ENCODE data around the gene ZNF71. TPM values are rescaled to one million over a fixed set of nuclear protein-coding genes. Genes with fewer than 3 reads are reported as not detected.

ZNF71 gene
- polyA plus RNA-seq, 1 donor (not counting 4 experiments of a cell fraction or from before 2014, with no cell fraction given): 4.8 TPM

DNA sequence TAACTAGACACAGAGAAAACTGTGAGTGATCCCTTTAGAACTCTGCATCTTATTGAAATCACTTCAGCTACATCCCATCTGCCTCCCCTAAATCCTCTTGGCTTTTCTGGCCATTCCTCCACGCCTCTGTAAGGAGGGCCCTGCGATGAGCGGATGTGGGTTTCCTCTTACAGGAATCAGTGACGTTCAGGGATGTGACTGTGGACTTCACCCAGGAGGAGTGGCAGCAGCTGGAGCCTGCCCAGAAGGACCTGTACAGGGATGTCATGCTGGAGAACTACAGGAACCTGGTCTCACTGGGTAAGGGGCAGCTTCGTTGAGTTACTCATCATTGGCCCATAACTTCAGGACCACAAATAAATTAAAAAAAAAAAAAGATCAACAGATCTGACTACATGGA, 18.5 kb downstream of the ZNF71 start:
- no peaks in the 10 kb centered on the region for H4K20me1 ChIP-seq (ENCODE audit: control insufficient read depth, extremely low read depth, insufficient read depth, low read length)
- no peak overlapping the region for H3K9ac ChIP-seq (ENCODE audit: control insufficient read depth, extremely low read depth, insufficient read depth, low read length)
- no peak for TF ChIP-seq EZH2 (IDR thresholded peaks at IDR 0.05; ENCODE audit: low read length)
- TF ChIP-seq, protein P1, sequence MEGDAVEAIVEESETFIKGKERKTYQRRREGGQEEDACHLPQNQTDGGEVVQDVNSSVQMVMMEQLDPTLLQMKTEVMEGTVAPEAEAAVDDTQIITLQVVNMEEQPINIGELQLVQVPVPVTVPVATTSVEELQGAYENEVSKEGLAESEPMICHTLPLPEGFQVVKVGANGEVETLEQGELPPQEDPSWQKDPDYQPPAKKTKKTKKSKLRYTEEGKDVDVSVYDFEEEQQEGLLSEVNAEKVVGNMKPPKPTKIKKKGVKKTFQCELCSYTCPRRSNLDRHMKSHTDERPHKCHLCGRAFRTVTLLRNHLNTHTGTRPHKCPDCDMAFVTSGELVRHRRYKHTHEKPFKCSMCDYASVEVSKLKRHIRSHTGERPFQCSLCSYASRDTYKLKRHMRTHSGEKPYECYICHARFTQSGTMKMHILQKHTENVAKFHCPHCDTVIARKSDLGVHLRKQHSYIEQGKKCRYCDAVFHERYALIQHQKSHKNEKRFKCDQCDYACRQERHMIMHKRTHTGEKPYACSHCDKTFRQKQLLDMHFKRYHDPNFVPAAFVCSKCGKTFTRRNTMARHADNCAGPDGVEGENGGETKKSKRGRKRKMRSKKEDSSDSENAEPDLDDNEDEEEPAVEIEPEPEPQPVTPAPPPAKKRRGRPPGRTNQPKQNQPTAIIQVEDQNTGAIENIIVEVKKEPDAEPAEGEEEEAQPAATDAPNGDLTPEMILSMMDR (optimal IDR thresholded peaks at IDR 0.05 in 1 of 3, IDR thresholded peaks at IDR 0.05 in 1 of 3, conservative IDR thresholded peaks at IDR 0.05 in 1 of 3; ENCODE audit: extremely low read depth in 1 of 3, insufficient read depth in 2 of 3, low read length in 3 of 3): no peak
- H3K4me3 ChIP-seq (ENCODE audit: control insufficient read depth in 2 of 3, extremely low read depth in 1 of 3, insufficient read depth in 2 of 3, low read depth in 1 of 3, low read length in 3 of 3): no peak overlapping the region
- FAIRE-seq (no peak), DNase-seq (ENCODE audit: low read depth, low spot score) (no peak)
- no peak overlapping the region for H3K27ac ChIP-seq (ENCODE audit: control insufficient read depth, insufficient read depth, low read length)
- no peaks in the 10 kb centered on the region for H3K27me3 ChIP-seq (ENCODE audit: control insufficient read depth, extremely low read depth, insufficient read depth, low read length)
- no peaks in the 10 kb centered on the region for H3K4me1 ChIP-seq (ENCODE audit: control insufficient read depth, extremely low read depth, insufficient read depth, low read length)
- no peaks in the 10 kb centered on the region for H3K9me1 ChIP-seq (ENCODE audit: control insufficient read depth, extremely low read depth, insufficient read depth, low read length)
- H2AFZ ChIP-seq (ENCODE audit: control insufficient read depth, low read length): no peak overlapping the region
- H3K36me3 ChIP-seq (ENCODE audit: control insufficient read depth in 2 of 2, extremely low read depth in 1 of 2, insufficient read depth in 2 of 2, low read length in 2 of 2): peaks cover 0 to 7% of the 10 kb centered on the region in 2 experiments
- H3K79me2 ChIP-seq (ENCODE audit: control insufficient read depth, insufficient read depth, low read length): peaks cover 20% of the 10 kb centered on the region
- dilution Hi-C loops (cut with MboI; ENCODE audit: extremely low pct_ligation_motif_present, low sequenced_read_pairs): no loop called here
- peaks cover 11% of the 10 kb centered on the region for H3K9me3 ChIP-seq (ENCODE audit: control insufficient read depth, low read depth, low read length)
- no peak overlapping the region for H3K4me2 ChIP-seq (ENCODE audit: control insufficient read depth, extremely low read depth, insufficient read depth, low read depth, low read length)

DNA sequence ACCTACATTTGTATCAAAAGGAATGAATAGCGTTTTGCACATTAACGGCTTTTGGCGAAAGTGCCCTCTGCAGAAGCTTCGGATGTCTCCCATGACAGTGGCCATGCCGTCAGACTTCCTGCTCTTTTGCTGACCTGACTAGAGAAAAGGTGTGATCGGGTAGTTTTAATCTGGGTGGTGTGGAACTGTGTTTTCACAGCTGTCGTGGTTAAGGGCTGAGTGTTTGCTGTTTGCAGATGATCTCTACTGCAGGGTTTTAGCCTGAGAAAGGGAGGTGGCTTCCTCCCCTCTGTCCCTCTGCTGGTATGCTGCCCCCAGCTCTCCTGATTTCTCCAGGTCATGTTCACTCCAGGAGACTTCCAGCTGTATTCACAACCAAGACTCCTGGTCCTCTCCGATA, 22.4 kb downstream of the ZNF71 start:
- Histone ChIP-seq H3K27me3 (ENCODE audit: control insufficient read depth, extremely low read depth, insufficient read depth, low read length) (no peaks in the 10 kb centered on the region), H3K79me2 (ENCODE audit: control insufficient read depth, insufficient read depth, low read length) (peaks cover 10% of the 10 kb centered on the region), H3K9ac (ENCODE audit: control insufficient read depth, extremely low read depth, insufficient read depth, low read length) (no peak overlapping the region), H3K4me2 (ENCODE audit: control insufficient read depth, extremely low read depth, insufficient read depth, low read depth, low read length) (no peak overlapping the region), H3K36me3 (ENCODE audit: control insufficient read depth in 2 of 2, extremely low read depth in 1 of 2, insufficient read depth in 2 of 2, low read length in 2 of 2) (peaks cover 0 to 17% of the 10 kb centered on the region in 2 experiments), H3K4me1 (ENCODE audit: control insufficient read depth, extremely low read depth, insufficient read depth, low read length) (no peaks in the 10 kb centered on the region), H4K20me1 (ENCODE audit: control insufficient read depth, extremely low read depth, insufficient read depth, low read length) (no peaks in the 10 kb centered on the region), H2AFZ (ENCODE audit: control insufficient read depth, low read length) (no peak overlapping the region), H3K9me1 (ENCODE audit: control insufficient read depth, extremely low read depth, insufficient read depth, low read length) (no peaks in the 10 kb centered on the region), H3K4me3 (ENCODE audit: control insufficient read depth in 2 of 3, extremely low read depth in 1 of 3, insufficient read depth in 2 of 3, low read depth in 1 of 3, low read length in 3 of 3) (no peak overlapping the region), H3K27ac (ENCODE audit: control insufficient read depth, insufficient read depth, low read length) (no peak overlapping the region), H3K9me3 (ENCODE audit: control insufficient read depth, low read depth, low read length) (peaks cover 16% of the 10 kb centered on the region)
- dilution Hi-C loops (cut with MboI; ENCODE audit: extremely low pct_ligation_motif_present, low sequenced_read_pairs): no loop called here
- TF ChIP-seq, protein P1 (optimal IDR thresholded peaks at IDR 0.05 in 1 of 3, IDR thresholded peaks at IDR 0.05 in 1 of 3, conservative IDR thresholded peaks at IDR 0.05 in 1 of 3; ENCODE audit: extremely low read depth in 1 of 3, insufficient read depth in 2 of 3, low read length in 3 of 3): no peak
- TF ChIP-seq EZH2 (IDR thresholded peaks at IDR 0.05; ENCODE audit: low read length): no peak
- FAIRE-seq: no peak
- no peak for DNase-seq (ENCODE audit: low read depth, low spot score)

All from keratinocyte (primary cell).